Measurements from ENCODE around the gene MPP2. TPM values are rescaled to one million over a fixed set of nuclear protein-coding genes. Genes with fewer than 3 reads are reported as not detected.
"Not testable (repeated sequence)": the region's sequence is repeated elsewhere in the genome, so short reads cannot be mapped to it uniquely, and the experiment has no call there.

The MPP2 gene
- total RNA-seq, 2 experiments from 2014 or later, result 3.5 to 4.0 TPM

GRCh38 chr17:43873091-43873490, 34.2 kb downstream of the MPP2 start:
- intact Hi-C loops (cut with DNase I, micrococcal nuclease), result no loop called here
- DNase-seq (no peak), ATAC-seq (ENCODE audit: poor library complexity) (no peak)
- no peaks in the 10 kb centered on the region for H3K36me3 ChIP-seq (ENCODE audit: insufficient read depth, low read length)
- H3K27ac ChIP-seq (ENCODE audit: low read depth in 1 of 2, low read length in 2 of 2), result no peak overlapping the region
- H3K4me3 ChIP-seq (ENCODE audit: low read length), result no peak overlapping the region
- Mint-ChIP-seq H3K36me3 (ENCODE audit: low read depth) (no peaks in the 10 kb centered on the region), H3K9me3 (no peaks in the 10 kb centered on the region), H3K27ac (no peak overlapping the region), H3K27me3 (peaks cover 45% of the 10 kb centered on the region), H3K4me3 (no peak overlapping the region), H3K4me1 (ENCODE audit: low read depth) (no peaks in the 10 kb centered on the region)
- POLR2A ChIA-PET, result no interaction called here
- no peaks in the 10 kb centered on the region for H3K9me3 ChIP-seq (ENCODE audit: control insufficient read depth in 1 of 2, insufficient read depth in 1 of 2, low read length in 2 of 2)
- H3K4me1 ChIP-seq (ENCODE audit: insufficient read depth, low read length), result no peaks in the 10 kb centered on the region
- H3K27me3 ChIP-seq (ENCODE audit: control insufficient read depth in 1 of 2, insufficient read depth in 2 of 2, low read length in 2 of 2), result peaks cover 3 to 5% of the 10 kb centered on the region in 2 experiments
- CTCF ChIA-PET, result no interaction called here
- no peak for TF ChIP-seq CTCF (IDR thresholded peaks at IDR 0.05)

- H3K9me3 Mint-ChIP-seq, result no peaks in the 10 kb centered on the region
Measured at GRCh38 chr17:43871946-43872690, 35.2 kb downstream of the MPP2 start.

GRCh38 chr17:43869031-43869430, 38.3 kb downstream of the MPP2 start:
- H3K9me3 ChIP-seq (ENCODE audit: control insufficient read depth in 1 of 2, insufficient read depth in 1 of 2, low read length in 2 of 2); POLR2A ChIA-PET; H3K36me3 ChIP-seq (ENCODE audit: insufficient read depth, low read length); ATAC-seq (ENCODE audit: poor library complexity); H3K27ac Mint-ChIP-seq; H3K4me1 Mint-ChIP-seq (ENCODE audit: low read depth); CTCF ChIA-PET; H3K4me3 Mint-ChIP-seq; H3K4me1 ChIP-seq (ENCODE audit: insufficient read depth, low read length); DNase-seq; H3K4me3 ChIP-seq (ENCODE audit: low read length); H3K27ac ChIP-seq (ENCODE audit: low read depth in 1 of 2, low read length in 2 of 2); intact Hi-C loops (cut with DNase I, micrococcal nuclease); H3K9me3 Mint-ChIP-seq; H3K27me3 ChIP-seq (ENCODE audit: control insufficient read depth in 1 of 2, insufficient read depth in 2 of 2, low read length in 2 of 2); H3K36me3 Mint-ChIP-seq (ENCODE audit: low read depth): not testable (repeated sequence)
- H3K27me3 Mint-ChIP-seq, result peaks cover 59% of the 10 kb centered on the region

More at GRCh38 chr17:43871946-43872690, 35.2 kb downstream of the MPP2 start:
- Histone ChIP-seq H3K4me1 (ENCODE audit: insufficient read depth, low read length) (no peaks in the 10 kb centered on the region), H3K27me3 (ENCODE audit: control insufficient read depth in 1 of 2, insufficient read depth in 2 of 2, low read length in 2 of 2) (peaks cover 3 to 5% of the 10 kb centered on the region in 2 experiments), H3K9me3 (ENCODE audit: control insufficient read depth in 1 of 2, insufficient read depth in 1 of 2, low read length in 2 of 2) (no peaks in the 10 kb centered on the region), H3K27ac (ENCODE audit: low read depth in 1 of 2, low read length in 2 of 2) (no peak overlapping the region), H3K4me3 (ENCODE audit: low read length) (no peak overlapping the region), H3K36me3 (ENCODE audit: insufficient read depth, low read length) (no peaks in the 10 kb centered on the region)
- ATAC-seq (ENCODE audit: poor library complexity) (no peak), DNase-seq (no peak)
- H3K4me3 Mint-ChIP-seq, result no peak overlapping the region
- no peaks in the 10 kb centered on the region for H3K4me1 Mint-ChIP-seq (ENCODE audit: low read depth)
- peaks cover 53% of the 10 kb centered on the region for H3K27me3 Mint-ChIP-seq
- H3K36me3 Mint-ChIP-seq (ENCODE audit: low read depth), result no peaks in the 10 kb centered on the region
- H3K27ac Mint-ChIP-seq, result no peak overlapping the region
- intact Hi-C loops (cut with DNase I, micrococcal nuclease), result no loop called here
- CTCF ChIA-PET, result no interaction called here
- no peak for TF ChIP-seq CTCF (IDR thresholded peaks at IDR 0.05)
- POLR2A ChIA-PET, result no interaction called here
